ENCODE results near the gene C10orf62. TPM values are rescaled to one million over a fixed set of nuclear protein-coding genes. Genes with fewer than 3 reads are reported as not detected.

Gene C10orf62
- total RNA-seq = 1 to 10 TPM in 1 of 2 donors, not detected in 1; 1.3 TPM

GRCh38 chr10:97589479-97589878 is at the start of gene C10orf62:
Gene C10orf62, plus strand, starts transcription at chr10:97589721. Its CDS starts 177 bp downstream, at chr10:97589898.
- Histone ChIP-seq H3K36me3 (replicated peaks in 1 of 2; ENCODE audit: insufficient read depth in 1 of 2, low read depth in 2 of 2) (no peaks in the 10 kb centered on the region), H3K4me3 (no peak within 1 kb of the TSS), H3K27me3 (no peaks in the 10 kb centered on the region), H3K4me1 (peaks cover 37% of the 10 kb centered on the region), H3K9me3 (no peaks in the 10 kb centered on the region), H3K27ac (peak within 1 kb of the TSS in 3 of 4 donors; percentile 5 to 24 (median 10))
- no peak for ATAC-seq
- WGBS, 2 donors = 64% methylated on average over 3 of the region's 3 CpGs; no CpG with 5 or more reads in 1 of the 2 donors
- no peak for TF ChIP-seq CTCF (IDR thresholded peaks at IDR 0.05)
- no peak for TF ChIP-seq POLR2A (IDR thresholded peaks at IDR 0.05)
- intact Hi-C loops (cut with DNase I) = no loop called here
- no peak for DNase-seq

- ATAC-seq = no peak
- Histone ChIP-seq H3K4me3 (no peak overlapping the region), H3K4me1 (no peaks in the 10 kb centered on the region), H3K27me3 (no peaks in the 10 kb centered on the region), H3K27ac (no peak overlapping the region), H3K9me3 (no peaks in the 10 kb centered on the region), H3K36me3 (replicated peaks in 1 of 2; ENCODE audit: insufficient read depth in 1 of 2, low read depth in 2 of 2) (no peaks in the 10 kb centered on the region)
- TF ChIP-seq POLR2A (IDR thresholded peaks at IDR 0.05) (no peak), CTCF (IDR thresholded peaks at IDR 0.05) (no peak)
- no peak for DNase-seq
- 84 to 85% methylated on average over 8 to 14 of the region's 14 CpGs for WGBS, 2 donors
- intact Hi-C loops (cut with DNase I) = no loop called here
These were observed 48.6 kb upstream of the C10orf62 start for GRCh38 chr10:97540669-97541500.

GRCh38 chr10:97542169-97543024 is 47.1 kb upstream of the C10orf62 start:
- H3K9me3 ChIP-seq = no peaks in the 10 kb centered on the region
- peak; percentile 62 for ATAC-seq
- H3K27ac ChIP-seq = peak overlapping the region; percentile 44 to 70 (median 55)
- TF ChIP-seq POLR2A (IDR thresholded peaks at IDR 0.05) (no peak), CTCF (IDR thresholded peaks at IDR 0.05) (no peak)
- no peaks in the 10 kb centered on the region for H3K36me3 ChIP-seq (replicated peaks in 1 of 2; ENCODE audit: insufficient read depth in 1 of 2, low read depth in 2 of 2)
- 80 to 83% methylated on average over 1 to 9 of the region's 9 CpGs for WGBS, 2 donors
- no peak overlapping the region for H3K4me3 ChIP-seq
- intact Hi-C loops (cut with DNase I) = no loop called here
- H3K4me1 ChIP-seq = no peaks in the 10 kb centered on the region
- H3K27me3 ChIP-seq = no peaks in the 10 kb centered on the region
- peak; percentile 25 to 68 (median 48) for DNase-seq

GRCh38 chr10:97543025-97543546 is 46.4 kb upstream of the C10orf62 start:
- no peak for TF ChIP-seq POLR2A (IDR thresholded peaks at IDR 0.05)
- no peak for TF ChIP-seq CTCF (IDR thresholded peaks at IDR 0.05)
- Histone ChIP-seq H3K36me3 (replicated peaks in 1 of 2; ENCODE audit: insufficient read depth in 1 of 2, low read depth in 2 of 2) (no peaks in the 10 kb centered on the region), H3K9me3 (no peaks in the 10 kb centered on the region), H3K4me1 (no peaks in the 10 kb centered on the region), H3K4me3 (no peak overlapping the region), H3K27ac (peak overlapping the region; percentile 44 to 70 (median 55)), H3K27me3 (no peaks in the 10 kb centered on the region)
- ATAC-seq (peak; percentile 74), DNase-seq (peak; percentile 33 to 76 (median 52))
- 69 to 79% methylated on average over 10 of the region's 10 CpGs for WGBS, 2 donors
- intact Hi-C loops (cut with DNase I) = no loop called here

Measured in body of pancreas (tissue), 4 donors.